ENCODE measurements around the gene CHSY3. TPM values are rescaled to one million over a fixed set of nuclear protein-coding genes. Genes with fewer than 3 reads are reported as not detected.

Gene CHSY3
- total RNA-seq, 2 donors from 2014 or later, result not detected

DNA sequence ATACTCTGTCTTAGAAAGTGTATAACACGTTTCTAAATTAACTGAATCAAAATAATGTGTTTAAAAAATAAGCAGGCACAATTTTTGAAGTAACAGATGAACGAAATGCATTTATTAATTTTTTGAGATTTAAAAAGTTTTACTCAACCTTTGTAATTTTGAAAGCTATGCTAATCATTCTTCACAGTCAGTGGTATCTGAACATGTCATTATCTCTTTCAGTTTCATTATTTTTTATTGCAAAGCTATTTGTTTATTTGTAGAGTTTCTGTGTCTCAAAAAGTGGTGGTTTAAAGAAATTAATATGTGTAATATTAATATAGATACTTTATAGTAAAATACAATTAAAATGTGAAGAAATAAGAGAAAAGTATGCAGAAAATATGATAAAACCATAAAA, 11.2 kb downstream of the CHSY3 start:
- no peaks in the 10 kb centered on the region for H3K9me3 Mint-ChIP-seq
- H3K4me3 Mint-ChIP-seq, result no peak overlapping the region
- no peaks in the 10 kb centered on the region for H3K36me3 Mint-ChIP-seq (ENCODE audit: low read depth)
- no peak for ATAC-seq (replicated peaks)
- peaks cover 19% of the 10 kb centered on the region for H3K27me3 Mint-ChIP-seq
- no peak overlapping the region for H3K27ac Mint-ChIP-seq
- H3K4me1 Mint-ChIP-seq, result no peaks in the 10 kb centered on the region

DNA sequence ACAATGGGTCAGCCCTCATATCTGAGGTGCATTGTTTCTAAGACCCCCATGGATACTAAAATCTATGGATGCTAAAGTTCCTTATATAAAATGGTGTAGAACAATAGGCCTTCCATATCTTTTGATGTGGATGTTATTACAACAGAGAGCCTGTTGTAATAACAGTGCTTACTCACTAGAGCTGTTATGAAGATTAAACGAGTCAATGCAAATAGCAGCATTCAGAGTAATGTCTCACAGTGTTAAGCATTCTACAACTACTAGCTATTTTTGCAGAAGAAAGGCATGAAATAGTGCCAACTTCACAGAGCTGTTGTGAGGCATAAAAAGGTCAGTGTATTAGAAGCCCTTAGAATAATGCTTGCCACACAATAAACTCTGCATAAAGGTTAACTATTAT, 13.0 kb downstream of the CHSY3 start:
- Mint-ChIP-seq H3K4me3 (no peak overlapping the region), H3K4me1 (no peaks in the 10 kb centered on the region), H3K9me3 (no peaks in the 10 kb centered on the region), H3K27me3 (peaks cover 18% of the 10 kb centered on the region), H3K27ac (no peak overlapping the region), H3K36me3 (ENCODE audit: low read depth) (no peaks in the 10 kb centered on the region)
- ATAC-seq (replicated peaks), result no peak

DNA sequence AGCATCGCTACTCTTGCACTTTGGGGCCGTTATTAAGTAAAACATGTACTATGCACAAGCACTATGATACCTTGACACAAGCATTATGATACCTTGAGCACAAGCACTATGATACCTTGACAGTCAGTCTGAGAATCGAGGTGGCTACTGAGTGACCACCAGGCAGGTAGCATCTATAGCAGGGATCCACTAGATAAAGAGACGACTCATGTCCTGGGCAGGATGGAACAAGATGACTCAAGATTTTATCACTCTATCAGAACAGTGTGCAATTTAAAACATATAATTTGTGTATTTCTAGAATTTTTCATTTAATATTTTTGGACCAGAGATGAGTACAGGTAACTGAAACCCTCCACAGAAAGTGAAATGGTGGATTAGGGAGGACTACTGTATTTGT, 16.9 kb downstream of the CHSY3 start:
- Mint-ChIP-seq H3K9me3 (no peaks in the 10 kb centered on the region), H3K27ac (no peak overlapping the region), H3K36me3 (ENCODE audit: low read depth) (no peaks in the 10 kb centered on the region), H3K27me3 (peaks cover 4% of the 10 kb centered on the region), H3K4me3 (no peak overlapping the region), H3K4me1 (no peaks in the 10 kb centered on the region)
- ATAC-seq (replicated peaks), result no peak

DNA sequence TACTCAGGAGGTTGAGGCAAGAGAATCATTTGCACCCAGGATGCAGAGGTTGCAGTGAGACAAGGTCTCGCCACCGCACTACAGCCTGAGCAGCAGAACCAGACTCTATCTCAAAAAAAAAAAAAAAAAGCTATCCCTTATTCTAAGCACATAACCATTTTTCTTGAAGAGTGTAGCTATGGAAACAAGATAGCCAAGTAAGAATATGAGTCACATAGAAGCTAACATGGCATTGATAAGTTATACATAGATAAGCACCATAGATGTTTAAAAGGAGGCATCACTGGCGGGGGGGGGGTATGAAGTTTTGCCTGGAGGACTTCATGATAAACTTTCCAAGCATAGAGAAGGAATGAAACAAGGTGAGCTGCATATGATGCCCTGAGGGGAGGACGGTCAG, 26.0 kb downstream of the CHSY3 start:
- ATAC-seq (replicated peaks), result no peak
- no peaks in the 10 kb centered on the region for H3K9me3 Mint-ChIP-seq
- H3K4me3 Mint-ChIP-seq, result no peak overlapping the region
- H3K36me3 Mint-ChIP-seq (ENCODE audit: low read depth), result no peaks in the 10 kb centered on the region
- H3K4me1 Mint-ChIP-seq, result peaks cover 4% of the 10 kb centered on the region
- H3K27ac Mint-ChIP-seq, result no peak overlapping the region
- H3K27me3 Mint-ChIP-seq, result peaks cover 6% of the 10 kb centered on the region

DNA sequence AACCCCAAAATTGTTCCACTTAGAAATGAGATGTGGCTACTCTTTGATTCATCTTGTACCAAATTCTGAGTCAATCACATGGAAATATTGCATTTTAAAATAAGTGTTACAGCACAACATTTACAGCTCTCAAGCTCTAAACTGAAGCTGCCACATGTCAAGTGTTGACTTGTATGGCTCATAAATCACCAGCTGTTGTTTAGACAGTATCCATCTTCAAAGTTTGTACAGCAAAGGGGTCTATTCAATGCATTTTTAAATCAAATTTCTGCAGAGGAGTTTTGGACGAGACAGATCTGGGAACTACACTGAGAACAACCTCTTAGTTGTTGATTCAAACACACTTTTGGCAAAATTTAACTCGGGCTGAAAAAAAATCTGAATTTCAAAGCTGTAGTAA, 31.4 kb downstream of the CHSY3 start:
- no peak for ATAC-seq (replicated peaks)
- Mint-ChIP-seq H3K27ac (no peak overlapping the region), H3K9me3 (peaks cover 12% of the 10 kb centered on the region), H3K36me3 (ENCODE audit: low read depth) (no peaks in the 10 kb centered on the region), H3K4me1 (peaks cover 4% of the 10 kb centered on the region), H3K27me3 (peaks cover 10% of the 10 kb centered on the region), H3K4me3 (no peak overlapping the region)

DNA sequence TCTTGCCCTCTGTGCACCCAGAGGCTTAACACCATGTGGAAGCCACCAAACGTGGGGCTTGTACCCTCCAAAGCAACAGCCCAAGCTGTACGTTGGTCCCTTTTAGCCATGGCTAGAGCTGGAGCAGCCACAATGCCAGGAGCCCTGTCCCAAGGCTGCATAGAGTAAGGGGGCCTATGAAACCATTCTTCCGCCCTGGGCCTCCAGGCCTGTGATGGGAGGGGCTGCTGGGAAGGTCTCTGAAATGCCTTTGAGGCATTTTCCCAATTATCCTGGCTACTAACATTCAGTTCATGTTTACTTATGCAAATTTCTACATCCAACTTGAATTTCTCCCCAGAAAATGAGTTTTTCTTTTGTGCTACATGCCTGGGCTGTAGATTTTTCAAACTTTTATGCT, 33.8 kb downstream of the CHSY3 start:
- peaks cover 12% of the 10 kb centered on the region for H3K9me3 Mint-ChIP-seq
- H3K4me1 Mint-ChIP-seq, result peaks cover 4% of the 10 kb centered on the region
- no peak overlapping the region for H3K27ac Mint-ChIP-seq
- no peak overlapping the region for H3K4me3 Mint-ChIP-seq
- H3K36me3 Mint-ChIP-seq (ENCODE audit: low read depth), result no peaks in the 10 kb centered on the region
- H3K27me3 Mint-ChIP-seq, result peaks cover 10% of the 10 kb centered on the region
- ATAC-seq (replicated peaks), result no peak

DNA sequence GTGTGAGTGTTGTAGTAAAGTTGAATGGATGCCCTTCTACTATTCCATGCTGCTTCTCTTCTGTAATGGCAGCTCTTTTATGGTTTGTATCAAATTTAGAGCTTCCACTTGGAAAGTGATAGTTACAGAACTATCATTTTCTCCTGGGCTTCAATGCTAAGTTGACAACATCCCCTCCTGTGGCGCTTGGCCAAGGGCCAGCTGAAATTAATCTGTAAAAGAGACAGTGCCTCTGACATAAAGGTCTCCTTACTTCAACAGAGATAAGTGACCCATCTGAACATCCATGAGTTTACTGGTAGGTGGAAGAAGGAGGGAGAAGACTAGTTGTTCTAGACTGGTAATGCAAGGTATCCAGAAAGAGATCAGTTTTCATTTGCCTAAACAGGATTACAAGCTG, 39.7 kb downstream of the CHSY3 start:
- Mint-ChIP-seq H3K9me3 (no peaks in the 10 kb centered on the region), H3K27ac (no peak overlapping the region), H3K36me3 (ENCODE audit: low read depth) (no peaks in the 10 kb centered on the region), H3K4me3 (no peak overlapping the region), H3K27me3 (peaks cover 3% of the 10 kb centered on the region), H3K4me1 (no peaks in the 10 kb centered on the region)
- ATAC-seq (replicated peaks), result no peak

DNA sequence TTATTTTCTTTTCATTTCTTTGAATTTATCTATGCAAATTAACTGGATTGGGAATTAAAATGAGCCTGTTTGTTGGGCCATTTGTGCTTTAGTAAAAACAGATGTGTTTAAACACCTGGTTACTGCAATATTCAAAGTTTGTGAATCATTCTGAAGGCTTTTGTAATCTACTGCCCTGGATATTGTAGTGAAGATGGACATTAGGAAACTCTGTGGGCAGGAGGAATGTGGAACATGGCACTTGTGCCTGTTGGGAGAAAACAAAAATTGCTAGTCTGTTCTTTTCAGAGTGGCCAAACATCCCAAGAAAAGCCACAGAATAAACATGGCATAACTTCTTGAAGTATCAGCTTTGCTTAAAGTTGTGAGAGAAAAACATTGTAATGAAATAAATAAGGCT, 40.8 kb downstream of the CHSY3 start:
- no peak for ATAC-seq (replicated peaks)
- no peaks in the 10 kb centered on the region for H3K4me1 Mint-ChIP-seq
- H3K4me3 Mint-ChIP-seq, result no peak overlapping the region
- H3K36me3 Mint-ChIP-seq (ENCODE audit: low read depth), result no peaks in the 10 kb centered on the region
- peaks cover 3% of the 10 kb centered on the region for H3K27me3 Mint-ChIP-seq
- no peak overlapping the region for H3K27ac Mint-ChIP-seq
- H3K9me3 Mint-ChIP-seq, result no peaks in the 10 kb centered on the region

DNA sequence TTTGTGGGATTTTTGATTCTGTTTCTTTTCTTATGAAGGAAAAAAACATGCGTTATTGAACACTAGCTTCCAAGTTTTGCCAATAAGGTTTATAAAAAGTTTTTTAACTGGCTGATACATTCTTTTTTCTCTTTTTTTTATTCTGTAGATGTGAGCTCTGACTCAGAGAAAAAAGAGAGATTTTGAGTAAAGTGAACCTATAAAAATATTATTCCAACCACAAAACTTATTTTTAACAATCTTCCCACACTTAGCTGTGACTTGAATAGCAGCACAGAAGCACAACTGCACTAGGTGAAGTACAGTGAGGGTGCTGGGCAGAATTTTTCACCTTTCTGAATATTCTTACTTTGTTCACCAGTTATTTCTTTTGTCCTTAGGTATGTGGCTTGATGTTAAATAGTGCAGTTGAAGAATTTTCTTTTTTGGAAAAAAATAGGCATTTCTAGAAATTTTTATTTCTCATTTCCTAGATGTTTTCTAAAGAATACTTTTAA, 41.6 kb downstream of the CHSY3 start:
- H3K27me3 Mint-ChIP-seq, result peaks cover 3% of the 10 kb centered on the region
- H3K4me3 Mint-ChIP-seq, result no peak overlapping the region
- H3K27ac Mint-ChIP-seq, result no peak overlapping the region
- no peaks in the 10 kb centered on the region for H3K4me1 Mint-ChIP-seq
- no peaks in the 10 kb centered on the region for H3K9me3 Mint-ChIP-seq
- H3K36me3 Mint-ChIP-seq (ENCODE audit: low read depth), result no peaks in the 10 kb centered on the region
- ATAC-seq (replicated peaks), result no peak

DNA sequence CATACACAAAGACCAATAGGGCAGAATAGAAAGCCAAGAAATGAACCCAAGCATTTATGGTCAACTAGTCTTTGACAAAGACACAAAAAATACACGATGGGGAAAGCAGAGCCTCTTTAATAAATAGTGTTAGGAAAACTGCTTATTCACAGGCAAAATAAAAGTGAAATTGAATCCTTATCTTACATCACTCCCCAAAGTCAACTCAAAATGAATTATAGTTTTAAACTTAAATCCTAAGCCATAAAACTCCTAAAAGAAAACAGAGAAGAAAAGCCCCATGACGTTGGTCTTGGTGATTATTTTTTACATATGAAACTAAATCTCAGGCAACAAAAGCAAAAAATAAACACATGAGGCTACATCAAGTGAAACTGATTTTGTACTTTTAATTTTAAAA, 46.8 kb downstream of the CHSY3 start:
- no peaks in the 10 kb centered on the region for H3K36me3 Mint-ChIP-seq (ENCODE audit: low read depth)
- H3K27ac Mint-ChIP-seq, result no peak overlapping the region
- no peaks in the 10 kb centered on the region for H3K9me3 Mint-ChIP-seq
- H3K4me3 Mint-ChIP-seq, result no peak overlapping the region
- peaks cover 3% of the 10 kb centered on the region for H3K27me3 Mint-ChIP-seq
- no peak for ATAC-seq (replicated peaks)
- no peaks in the 10 kb centered on the region for H3K4me1 Mint-ChIP-seq

DNA sequence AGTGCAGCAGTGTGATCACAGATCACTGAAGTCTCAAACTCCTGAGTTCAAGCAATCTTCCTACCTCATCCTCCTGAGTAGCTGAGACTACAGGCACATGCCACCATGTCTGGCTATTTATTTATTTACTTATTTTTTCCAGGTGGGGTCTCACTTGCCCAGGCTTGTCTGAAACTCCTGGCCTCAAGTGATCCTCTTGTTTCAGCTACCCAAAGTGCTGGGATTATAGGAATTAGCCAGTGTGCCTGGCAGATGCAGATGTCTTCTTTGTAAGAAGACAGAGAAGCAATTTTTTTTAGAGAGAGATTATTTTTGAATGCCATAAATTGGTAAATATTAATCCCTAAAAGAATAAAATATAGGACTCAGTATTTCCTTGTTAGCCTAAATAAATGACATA, 54.3 kb downstream of the CHSY3 start:
- H3K9me3 Mint-ChIP-seq, result no peaks in the 10 kb centered on the region
- no peaks in the 10 kb centered on the region for H3K4me1 Mint-ChIP-seq
- no peaks in the 10 kb centered on the region for H3K36me3 Mint-ChIP-seq (ENCODE audit: low read depth)
- ATAC-seq (replicated peaks), result no peak
- H3K27me3 Mint-ChIP-seq, result no peaks in the 10 kb centered on the region
- H3K27ac Mint-ChIP-seq, result no peak overlapping the region
- H3K4me3 Mint-ChIP-seq, result no peak overlapping the region

DNA sequence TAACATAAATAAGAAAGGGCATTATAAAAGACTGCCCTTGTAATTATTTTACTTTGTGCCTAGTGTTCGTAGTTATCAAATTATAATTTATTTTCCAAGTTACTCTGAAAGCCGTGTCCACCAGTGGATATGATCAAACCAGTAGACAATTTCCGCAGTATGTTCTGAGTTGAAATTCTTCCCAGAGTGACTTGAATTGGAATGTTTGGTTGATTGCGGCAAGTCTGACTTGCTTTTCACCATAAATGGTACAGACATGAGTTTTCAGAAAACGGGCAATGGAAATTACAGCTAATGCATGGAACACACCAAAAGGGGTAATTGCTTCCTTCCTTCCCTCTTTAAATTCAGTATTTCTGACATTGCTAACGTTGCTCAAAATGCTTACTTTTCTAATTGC, 56.6 kb downstream of the CHSY3 start:
- no peaks in the 10 kb centered on the region for H3K36me3 Mint-ChIP-seq (ENCODE audit: low read depth)
- ATAC-seq (replicated peaks), result no peak

DNA sequence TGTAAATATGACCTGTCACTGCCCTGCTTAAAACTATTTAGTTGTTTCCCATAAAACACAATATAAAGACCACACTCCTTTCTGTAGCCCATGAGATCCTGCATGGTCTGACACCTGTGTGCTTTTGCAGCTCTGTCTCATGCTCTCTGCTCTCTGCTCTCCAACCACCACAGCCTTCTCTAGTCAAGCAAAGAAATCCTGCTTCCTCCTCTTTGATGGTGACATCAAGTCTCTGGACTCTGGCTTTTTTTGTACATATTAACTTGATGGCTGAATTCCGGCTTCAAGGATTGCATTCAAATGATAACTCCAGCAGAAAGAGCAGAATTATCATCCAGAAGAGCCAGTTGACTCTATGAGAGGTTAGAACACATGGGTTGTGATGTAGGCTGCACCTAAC, 58.2 kb downstream of the CHSY3 start:
- no peak overlapping the region for H3K4me3 Mint-ChIP-seq
- H3K36me3 Mint-ChIP-seq (ENCODE audit: low read depth), result no peaks in the 10 kb centered on the region
- ATAC-seq (replicated peaks), result no peak
- no peaks in the 10 kb centered on the region for H3K4me1 Mint-ChIP-seq
- no peak overlapping the region for H3K27ac Mint-ChIP-seq
- peaks cover 4% of the 10 kb centered on the region for H3K27me3 Mint-ChIP-seq
- no peaks in the 10 kb centered on the region for H3K9me3 Mint-ChIP-seq

More for the DNA sequence above, 56.6 kb downstream of the CHSY3 start:
- H3K27ac Mint-ChIP-seq, result no peak overlapping the region
- peaks cover 4% of the 10 kb centered on the region for H3K27me3 Mint-ChIP-seq
- no peaks in the 10 kb centered on the region for H3K9me3 Mint-ChIP-seq
- no peaks in the 10 kb centered on the region for H3K4me1 Mint-ChIP-seq
- H3K4me3 Mint-ChIP-seq, result no peak overlapping the region

DNA sequence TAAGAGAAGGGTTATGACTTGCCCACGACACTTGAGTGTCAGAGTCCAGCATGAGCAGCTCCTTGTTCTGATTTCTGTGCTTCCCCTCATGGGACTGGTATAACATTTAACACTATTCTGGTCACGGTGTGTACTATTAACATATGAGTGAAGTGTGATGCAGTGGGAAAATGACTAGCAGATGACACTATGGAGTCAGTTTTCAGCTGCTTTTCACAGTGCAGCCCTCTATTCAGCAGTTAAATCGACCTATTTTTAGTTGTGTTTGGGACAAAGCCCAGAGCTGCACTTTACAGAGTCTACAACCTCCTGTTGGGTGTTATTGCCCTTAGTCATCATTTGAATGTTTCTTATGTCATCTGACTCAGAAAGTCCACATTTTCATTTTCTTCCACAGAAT, 59.1 kb downstream of the CHSY3 start:
- H3K36me3 Mint-ChIP-seq (ENCODE audit: low read depth), result no peaks in the 10 kb centered on the region

DNA sequence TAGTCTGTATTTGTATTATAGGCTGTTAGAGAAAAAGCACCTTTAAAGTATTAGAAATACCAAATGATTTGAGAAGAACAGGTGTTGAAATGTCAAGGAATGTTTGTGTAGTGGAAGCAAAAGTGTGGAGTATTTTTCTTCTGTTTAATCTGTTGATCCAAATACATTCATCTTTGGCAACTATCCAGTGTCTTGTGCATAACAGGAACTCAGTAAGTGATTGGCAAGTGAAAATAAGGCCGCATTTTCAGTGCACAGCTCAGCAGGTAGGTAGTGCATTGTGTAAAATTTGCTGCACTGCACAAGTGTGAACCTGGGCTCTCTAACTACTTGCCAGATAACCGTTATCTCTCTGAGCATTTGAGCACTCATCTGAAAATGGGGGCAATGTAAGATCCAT, 61.8 kb downstream of the CHSY3 start:
- Mint-ChIP-seq H3K9me3 (no peaks in the 10 kb centered on the region), H3K4me3 (no peak overlapping the region), H3K27ac (no peak overlapping the region), H3K27me3 (peaks cover 8% of the 10 kb centered on the region), H3K36me3 (ENCODE audit: low read depth) (no peaks in the 10 kb centered on the region), H3K4me1 (no peaks in the 10 kb centered on the region)
- ATAC-seq (replicated peaks), result no peak

More for the DNA sequence above, 59.1 kb downstream of the CHSY3 start:
- H3K27me3 Mint-ChIP-seq, result peaks cover 4% of the 10 kb centered on the region
- no peak overlapping the region for H3K27ac Mint-ChIP-seq
- H3K4me3 Mint-ChIP-seq, result no peak overlapping the region
- H3K9me3 Mint-ChIP-seq, result no peaks in the 10 kb centered on the region
- H3K4me1 Mint-ChIP-seq, result no peaks in the 10 kb centered on the region
- no peak for ATAC-seq (replicated peaks)

DNA sequence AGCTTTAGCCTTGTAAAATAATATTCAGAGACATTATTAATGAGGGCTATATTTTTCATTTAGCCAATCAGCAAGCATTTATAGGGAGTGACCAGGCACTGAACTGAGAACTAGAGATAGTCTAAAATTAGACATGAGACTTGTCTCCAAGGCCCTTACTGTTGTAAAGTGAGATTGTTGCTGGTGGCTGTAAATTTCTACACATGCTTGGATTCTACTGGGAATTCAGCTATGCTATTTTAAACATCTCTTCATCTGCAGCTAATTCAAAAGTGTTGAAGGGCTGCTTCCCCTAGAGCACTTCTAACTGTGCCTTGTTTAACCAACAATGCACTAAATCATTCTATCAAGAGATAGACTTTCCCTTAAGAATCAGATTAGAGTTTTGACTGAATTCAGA, 67.4 kb downstream of the CHSY3 start:
- no peak for ATAC-seq (replicated peaks)
- H3K27me3 Mint-ChIP-seq, result peaks cover 4% of the 10 kb centered on the region
- no peaks in the 10 kb centered on the region for H3K36me3 Mint-ChIP-seq (ENCODE audit: low read depth)
- no peak overlapping the region for H3K4me3 Mint-ChIP-seq
- no peaks in the 10 kb centered on the region for H3K9me3 Mint-ChIP-seq
- no peaks in the 10 kb centered on the region for H3K4me1 Mint-ChIP-seq
- H3K27ac Mint-ChIP-seq, result no peak overlapping the region
